GM10266 (cell line): ENCODE results near the gene PADI1.

ENCODE experiments used
- DNase-seq: peaks from one replicate; pipeline ENCODE4 v3.0.0; 2012; ENCODE audit errors: extremely low spot score
- CTCF ChIP-seq: IDR thresholded peaks from 2 replicates; pipeline ENCODE4 v1.5.1; 2012; ENCODE audit warnings: mild to moderate bottlenecking, low read depth; ENCODE audit not compliant: control insufficient read depth, insufficient read depth; ENCODE audit errors: missing control alignments

The PADI1 gene

GRCh38 chr1:17251701-17252376, 46.9 kb downstream of the PADI1 start:
- no peak for TF ChIP-seq CTCF
- no peak for DNase-seq

- TF ChIP-seq CTCF: no peak
- no peak for DNase-seq
These were observed 50.4 kb downstream of the PADI1 start for GRCh38 chr1:17255336-17255735.

GRCh38 chr1:17258116-17258757, 53.3 kb downstream of the PADI1 start:
- TF ChIP-seq CTCF: no peak

GRCh38 chr1:17258758-17259130, 53.8 kb downstream of the PADI1 start:
- TF ChIP-seq CTCF: no peak

More at GRCh38 chr1:17258116-17258757, 53.3 kb downstream of the PADI1 start:
- no peak for DNase-seq

GRCh38 chr1:17259233-17259873, 54.4 kb downstream of the PADI1 start:
- no peak for DNase-seq
- TF ChIP-seq CTCF: no peak

More at GRCh38 chr1:17258758-17259130, 53.8 kb downstream of the PADI1 start:
- DNase-seq: no peak

- no peak for DNase-seq
- TF ChIP-seq CTCF: no peak
These were observed 55.3 kb downstream of the PADI1 start for GRCh38 chr1:17260264-17260663.

GRCh38 chr1:17260738-17261137, 55.8 kb downstream of the PADI1 start:
- DNase-seq: no peak
- TF ChIP-seq CTCF: no peak
